Measurements from ENCODE around the gene TMED8. TPM values are rescaled to one million over a fixed set of nuclear protein-coding genes. Genes with fewer than 3 reads are reported as not detected.
"Not testable (repeated sequence)": the region's sequence is repeated elsewhere in the genome, so short reads cannot be mapped to it uniquely, and the experiment has no call there.

TMED8 gene, protein sequence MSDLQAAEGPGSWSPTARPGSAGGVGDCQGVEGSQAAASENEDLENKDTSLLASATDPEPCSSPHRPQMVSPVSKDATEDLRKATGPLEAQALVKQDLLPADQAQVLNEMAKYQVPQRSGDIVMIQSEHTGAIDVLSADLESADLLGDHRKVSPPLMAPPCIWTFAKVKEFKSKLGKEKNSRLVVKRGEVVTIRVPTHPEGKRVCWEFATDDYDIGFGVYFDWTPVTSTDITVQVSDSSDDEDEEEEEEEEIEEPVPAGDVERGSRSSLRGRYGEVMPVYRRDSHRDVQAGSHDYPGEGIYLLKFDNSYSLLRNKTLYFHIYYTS
- 15.3 TPM for total RNA-seq
- long read RNA-seq, full-length matches to known transcripts = 4 of 22 reads
- long read RNA-seq, partial matches to known transcripts = 0 of 22 reads
- long read RNA-seq, other reads (novel, unspliced or antisense) = 18 of 22 reads

DNA sequence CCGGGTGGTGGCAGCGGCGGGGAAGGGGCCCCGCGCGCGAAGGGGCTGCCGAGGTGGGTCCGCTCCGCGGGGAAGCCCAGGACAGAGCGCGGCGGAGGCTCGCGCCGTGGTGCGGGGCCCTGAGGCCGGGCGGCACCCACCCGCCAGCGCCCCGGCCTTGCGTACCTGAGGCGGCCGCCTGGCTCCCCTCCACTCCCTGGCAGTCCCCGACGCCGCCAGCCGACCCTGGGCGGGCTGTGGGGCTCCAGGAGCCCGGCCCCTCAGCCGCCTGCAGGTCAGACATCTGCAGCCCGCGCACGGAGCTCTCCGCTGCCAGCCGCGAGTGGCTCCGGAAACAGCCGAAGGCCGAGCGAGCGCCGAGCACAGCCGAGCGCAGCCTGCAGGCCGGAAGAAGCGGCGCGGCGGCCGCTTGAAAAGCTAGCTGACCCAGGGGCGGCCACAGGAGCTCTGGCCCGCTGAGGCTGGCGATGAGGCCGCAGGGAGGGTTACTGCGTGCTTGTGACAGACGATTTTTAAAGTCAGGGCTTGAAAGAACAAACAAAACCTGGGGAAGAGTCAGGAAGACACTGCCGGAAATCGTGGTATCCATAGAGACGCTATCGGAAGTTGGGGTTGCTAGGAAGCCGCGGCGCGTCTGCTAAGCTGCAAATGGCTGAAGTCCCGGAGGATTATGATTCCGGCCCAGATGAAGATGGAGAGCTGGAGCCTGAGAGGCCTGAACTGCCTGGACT is at the start of gene TMED8, which contains the start of gene SAMD15:
Gene TMED8 (minus strand): TSS at position 324 of the 731 bp plus-strand sequence. CDS start 41 bp downstream, at position 283.
Gene SAMD15 (plus strand): TSS at position 609 of the 731 bp plus-strand sequence. CDS start 40 bp downstream, at position 649.
- peak; percentile 95 for DNase-seq (ENCODE audit: low spot score)

DNA sequence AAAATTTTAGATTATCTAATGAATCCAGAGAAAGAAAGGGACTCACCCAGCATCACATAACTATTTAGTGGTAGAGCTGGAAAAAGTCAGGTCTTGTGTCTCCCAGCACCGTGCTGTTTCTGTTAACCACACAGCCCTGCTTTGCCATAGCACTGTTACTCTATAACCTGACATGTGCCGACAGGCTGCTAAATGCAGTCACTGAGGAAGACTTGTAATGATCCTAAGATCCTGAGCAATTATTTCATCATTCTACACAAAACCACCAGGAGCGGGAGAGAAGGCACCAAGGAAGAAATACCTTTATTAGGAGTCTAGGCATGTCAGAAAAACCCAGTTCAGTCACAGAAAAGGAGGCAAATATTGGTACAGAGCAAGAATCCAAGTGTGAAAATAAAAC is 49.5 kb upstream of the TMED8 start:
- no peak for DNase-seq (ENCODE audit: low spot score)

DNA sequence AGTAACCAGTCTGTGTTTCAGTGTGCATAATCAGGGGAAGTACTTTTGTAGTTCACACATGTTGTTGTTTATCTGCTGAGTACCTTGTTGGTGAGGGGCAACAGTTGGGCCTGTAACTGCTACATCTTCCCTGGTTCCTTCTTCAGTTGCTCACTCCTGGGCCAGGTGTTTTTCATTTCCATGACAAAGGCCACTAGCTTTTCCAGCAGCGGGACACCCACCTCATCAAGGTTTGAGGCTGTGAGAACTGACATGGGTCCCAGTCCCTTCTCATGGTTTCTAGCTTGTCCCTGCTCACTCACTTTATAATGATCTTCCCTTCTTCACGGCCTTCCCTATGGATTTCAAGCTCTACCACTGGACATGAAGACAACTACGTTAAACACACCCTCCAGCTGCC is 48.0 kb upstream of the TMED8 start:
- no peak for DNase-seq (ENCODE audit: low spot score)

DNA sequence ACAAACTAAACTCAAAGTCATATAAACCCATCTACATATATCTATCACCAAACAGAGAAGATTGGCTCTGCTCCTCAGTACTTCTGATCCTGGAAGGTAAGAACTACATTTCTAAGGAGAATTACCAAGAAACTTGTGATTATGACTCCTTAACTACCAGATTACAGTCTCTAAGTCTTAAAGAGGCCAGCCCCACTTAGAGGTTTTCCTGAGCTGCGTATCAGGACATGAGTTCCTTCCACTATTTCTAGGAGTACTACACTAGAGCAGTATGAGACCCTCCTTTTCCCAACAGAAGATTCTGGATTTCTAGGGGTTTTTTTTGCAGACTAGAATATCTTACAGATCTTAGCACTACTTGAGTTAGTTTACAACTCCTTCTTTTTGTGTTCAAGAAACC is 46.5 kb upstream of the TMED8 start, which contains the start of gene NOXRED1:
Gene NOXRED1 (minus strand): TSS at position 101 of the 400 bp plus-strand sequence. CDS start 634 bp downstream, outside the sequence.
- no peak for DNase-seq (ENCODE audit: low spot score)

DNA sequence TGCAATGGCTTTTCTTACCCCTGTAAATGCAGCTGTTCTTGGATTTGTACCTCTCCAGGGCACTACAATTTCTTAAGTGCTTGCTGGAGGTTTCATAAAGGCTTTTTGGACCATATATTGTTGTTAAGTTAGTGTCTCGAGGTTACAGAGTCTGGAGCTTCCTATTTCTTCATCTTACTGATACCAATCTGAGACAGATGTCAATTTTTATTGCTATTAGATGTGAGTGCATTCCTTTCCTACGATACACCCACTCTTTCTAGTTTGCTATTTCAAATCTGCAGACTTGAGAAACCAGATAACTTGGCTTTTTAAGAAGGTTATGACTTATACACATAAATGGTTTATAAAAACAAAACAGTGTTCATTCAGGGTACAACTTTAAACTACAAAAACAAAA is 44.3 kb upstream of the TMED8 start:
- DNase-seq (ENCODE audit: low spot score) = no peak

DNA sequence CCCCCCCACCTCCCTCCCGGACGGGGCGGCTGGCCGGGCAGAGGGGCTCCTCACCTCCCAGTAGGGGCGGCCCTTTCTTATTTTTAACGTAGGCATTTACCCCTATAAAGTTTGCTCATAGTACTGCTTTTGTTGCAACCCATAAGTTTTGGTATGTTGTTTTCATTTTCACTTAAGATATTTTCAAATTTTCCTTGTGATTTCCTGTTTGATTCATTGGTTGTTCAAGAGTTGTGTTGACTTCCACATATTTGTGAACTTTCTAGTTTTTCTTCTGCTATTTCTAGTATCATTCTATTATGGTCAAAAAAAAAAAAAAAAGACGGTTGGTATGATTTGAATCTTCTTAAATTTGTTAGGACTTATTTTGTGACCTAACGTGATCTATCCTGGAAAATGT is 39.9 kb upstream of the TMED8 start:
- no peak for DNase-seq (ENCODE audit: low spot score)

DNA sequence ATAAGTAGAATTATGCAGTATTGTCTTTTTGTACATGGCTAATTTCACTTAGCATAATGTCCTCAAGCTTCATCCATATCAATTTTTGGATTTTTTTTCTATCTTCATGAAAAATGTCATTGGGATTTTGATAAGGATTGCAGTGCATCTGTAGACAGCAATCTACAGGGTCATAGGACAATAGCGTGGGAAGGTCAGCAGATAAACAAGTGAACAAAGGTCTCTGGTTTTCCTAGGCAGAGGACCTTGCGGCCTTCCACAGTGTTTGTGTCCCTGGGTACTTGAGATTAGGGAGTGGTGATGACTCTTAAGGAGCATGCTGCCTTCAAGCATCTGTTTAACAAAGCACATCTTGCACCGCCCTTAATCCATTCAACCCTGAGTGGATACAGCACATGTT is 39.2 kb upstream of the TMED8 start:
- not testable (repeated sequence) for DNase-seq (ENCODE audit: low spot score)

DNA sequence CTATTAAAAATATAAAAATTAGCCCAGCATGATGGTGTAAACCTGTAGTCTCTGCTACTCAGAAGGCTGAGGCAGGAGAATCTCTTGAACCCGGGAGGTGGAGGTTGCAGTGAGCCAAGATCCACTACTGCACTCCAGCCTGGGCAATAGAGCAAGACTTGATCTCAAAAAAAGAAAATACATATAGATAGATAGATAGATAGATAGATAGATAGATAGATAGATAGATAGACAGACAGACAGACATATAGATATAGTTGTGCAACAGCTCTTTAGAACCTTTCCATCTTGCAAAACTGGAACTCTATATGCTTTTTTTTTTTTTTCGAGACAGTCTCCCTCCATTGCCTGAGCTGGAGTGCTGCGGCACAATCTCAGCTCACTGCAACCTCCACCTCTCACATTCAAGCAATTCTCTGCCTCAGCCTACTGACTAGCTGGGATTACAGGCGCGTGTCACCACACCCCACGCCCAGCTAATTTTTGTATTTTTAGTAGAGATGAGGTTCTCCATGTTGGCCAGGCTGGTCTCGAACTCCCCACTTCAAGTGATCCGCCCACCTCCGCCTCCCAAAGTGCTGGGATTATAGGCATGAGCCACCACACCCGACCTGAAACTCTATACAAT is 38.6 kb upstream of the TMED8 start:
- DNase-seq (ENCODE audit: low spot score) = not testable (repeated sequence)

DNA sequence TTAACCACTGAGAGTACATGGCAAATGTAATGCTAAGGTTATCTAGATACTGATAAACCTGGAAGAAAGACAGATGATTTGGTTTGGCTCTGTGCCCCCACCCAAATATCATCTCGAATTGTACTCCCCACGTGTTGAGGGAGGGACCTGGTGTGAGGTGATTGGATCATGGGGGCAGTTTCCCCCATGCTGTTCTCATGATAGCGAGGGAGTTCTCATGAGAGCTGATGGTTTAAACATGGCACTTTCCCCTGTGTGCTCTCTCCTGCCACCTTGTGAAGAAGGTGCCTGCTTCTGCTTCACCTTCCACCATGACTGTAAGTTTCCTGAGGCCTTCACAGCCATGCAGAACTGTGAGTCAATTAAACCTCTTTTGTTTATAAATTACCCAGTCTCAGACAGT is 32.2 kb upstream of the TMED8 start:
- DNase-seq (ENCODE audit: low spot score) = no peak

DNA sequence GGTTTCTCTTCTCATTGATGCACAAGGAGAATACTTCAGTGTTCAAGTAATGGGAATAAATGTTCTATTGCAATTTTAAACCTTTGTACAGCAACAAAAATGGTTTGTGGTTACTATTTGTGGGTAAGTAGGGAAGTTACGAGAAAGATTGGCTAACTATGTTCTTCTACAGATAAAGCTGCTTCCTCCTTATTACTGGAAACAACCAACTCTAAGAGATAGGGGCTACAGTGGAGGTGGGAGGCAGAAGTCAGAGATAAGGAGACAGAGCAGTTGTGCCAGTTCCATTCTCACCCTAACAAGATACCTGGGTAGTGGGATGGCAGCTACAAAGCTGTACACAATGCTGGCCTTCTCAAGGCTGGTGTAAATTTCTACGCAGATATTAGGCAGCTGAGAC is 30.3 kb upstream of the TMED8 start:
- DNase-seq (ENCODE audit: low spot score) = no peak

DNA sequence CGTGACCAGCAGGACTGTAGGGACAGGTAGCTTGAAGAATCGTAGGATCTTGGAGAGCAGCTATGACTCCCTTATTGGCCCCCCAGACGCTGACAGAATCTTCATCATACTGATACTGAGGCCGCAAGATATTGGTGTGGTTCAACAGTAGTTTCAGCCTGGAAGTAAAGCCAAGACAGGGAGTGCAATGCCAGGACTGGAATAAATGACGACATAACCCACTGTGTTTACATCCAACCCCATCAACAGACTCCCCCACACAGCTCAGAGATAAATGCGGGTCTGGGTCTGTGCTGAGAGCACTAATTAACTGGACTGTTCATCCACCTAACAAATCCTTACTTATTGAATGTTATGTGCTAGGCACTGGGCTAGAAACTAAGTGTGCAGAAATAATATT is 29.8 kb upstream of the TMED8 start:
- no peak for DNase-seq (ENCODE audit: low spot score)

DNA sequence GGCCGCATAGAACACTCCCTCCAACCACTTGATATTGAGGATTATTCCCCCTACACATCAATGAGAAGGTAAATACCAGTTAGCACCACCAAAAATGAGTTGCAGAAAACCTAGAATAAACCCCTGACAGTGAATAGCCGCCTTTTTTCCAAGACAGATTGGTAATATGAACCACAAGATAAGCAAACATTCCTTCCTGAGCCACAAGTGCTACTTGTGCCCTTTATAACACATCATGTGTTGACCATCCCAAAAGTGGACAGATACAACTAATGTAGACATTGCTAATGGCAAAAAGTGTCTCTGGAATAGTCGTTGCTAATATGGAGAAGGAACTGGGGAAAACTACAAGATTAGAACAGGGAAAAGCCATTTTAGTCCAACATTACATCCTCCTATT is 29.2 kb upstream of the TMED8 start:
- no peak for DNase-seq (ENCODE audit: low spot score)

DNA sequence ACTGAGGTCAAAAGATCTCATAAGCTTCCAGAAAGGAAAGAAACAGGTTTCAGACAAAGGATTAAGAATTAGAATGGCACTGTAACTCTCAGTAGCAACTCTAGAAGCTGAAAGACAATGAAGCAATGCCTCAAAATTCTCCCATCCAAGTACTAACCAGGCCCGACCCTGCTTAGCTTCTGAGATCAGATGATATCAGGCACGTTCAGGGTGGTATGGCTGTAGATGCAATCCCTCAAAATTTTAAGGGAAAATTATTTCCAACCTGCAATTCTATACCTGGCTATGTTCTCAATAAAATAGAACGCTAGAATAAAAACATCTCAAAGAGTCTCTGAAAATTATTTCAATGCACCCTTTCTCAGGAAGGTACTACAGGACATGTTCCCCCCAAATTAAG is 26.9 kb upstream of the TMED8 start:
- DNase-seq (ENCODE audit: low spot score) = no peak

DNA sequence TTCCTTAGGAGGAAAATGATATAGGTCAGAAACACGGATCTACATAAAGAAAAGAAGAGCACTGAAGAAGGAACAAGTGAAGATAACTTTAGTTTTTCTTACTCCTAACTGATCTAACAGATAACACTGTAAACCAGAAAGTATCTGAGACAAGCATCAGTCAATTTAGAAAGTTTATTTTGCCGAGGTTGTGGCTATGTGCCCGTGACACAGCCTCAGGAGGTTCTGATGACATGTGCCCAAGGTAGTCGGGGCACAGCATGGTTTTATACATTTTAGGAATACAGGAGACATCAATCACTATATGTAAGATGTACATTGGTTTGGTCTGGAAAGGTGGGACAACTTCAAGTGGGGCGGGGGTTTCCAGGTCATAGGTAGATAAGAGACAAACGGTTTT is 23.3 kb upstream of the TMED8 start:
- DNase-seq (ENCODE audit: low spot score) = no peak

DNA sequence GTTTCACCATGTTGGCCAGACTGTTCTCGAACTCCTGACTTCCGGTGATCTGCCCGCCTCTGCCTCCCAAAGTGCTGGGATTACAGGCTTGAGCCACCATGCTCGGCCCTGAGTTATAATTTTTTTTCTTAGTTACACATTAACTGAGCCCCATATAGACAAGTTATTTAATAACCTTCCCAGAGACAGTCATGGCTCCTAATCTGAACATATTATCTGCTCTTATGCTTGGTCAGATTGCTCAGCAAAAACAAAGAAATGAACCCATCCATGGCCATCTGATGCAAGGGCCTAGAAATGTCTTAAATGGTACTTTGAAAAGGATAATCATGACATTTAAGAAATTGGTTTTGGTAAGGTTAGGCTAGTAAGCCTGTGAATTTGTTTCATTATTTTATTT is 13.3 kb upstream of the TMED8 start:
- DNase-seq (ENCODE audit: low spot score) = no peak

DNA sequence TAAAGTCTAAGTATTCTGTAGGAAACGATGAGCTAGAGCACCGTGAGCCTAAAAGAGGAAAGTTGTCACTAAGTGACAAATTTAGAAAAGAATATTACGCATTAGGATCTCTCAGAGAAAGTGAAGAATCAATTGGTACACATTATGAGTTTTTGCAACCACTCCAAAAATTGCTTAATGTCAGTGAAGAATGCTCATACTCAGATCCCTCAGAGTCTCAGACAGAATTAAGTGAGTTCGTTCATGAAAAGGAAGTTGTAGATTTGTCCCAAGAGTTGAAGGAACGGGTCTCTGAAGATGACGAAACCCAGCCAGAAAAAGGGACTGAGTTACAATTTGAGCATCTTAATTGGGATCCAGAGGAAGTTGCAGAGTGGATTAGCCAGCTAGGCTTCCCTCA is 1.8 kb upstream of the TMED8 start:
- DNase-seq (ENCODE audit: low spot score) = no peak

DNA sequence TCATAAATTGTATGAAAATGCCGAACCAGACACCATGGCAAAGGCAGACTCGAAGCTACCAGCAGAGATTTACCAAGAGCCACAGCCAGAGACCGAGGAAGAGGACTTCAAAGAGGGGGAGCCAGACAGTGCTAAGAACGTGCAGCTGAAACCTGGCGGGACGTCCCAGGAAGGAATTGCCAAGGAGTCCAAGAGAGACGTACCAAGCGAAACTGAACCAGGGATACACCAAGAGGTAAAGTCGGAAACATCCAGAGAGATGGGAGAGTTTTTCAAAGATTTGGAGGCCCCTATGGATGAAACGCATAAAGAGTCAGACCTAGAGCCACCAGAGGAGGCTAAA is 579 bp upstream of the TMED8 start:
- DNase-seq (ENCODE audit: low spot score) = no peak

DNA sequence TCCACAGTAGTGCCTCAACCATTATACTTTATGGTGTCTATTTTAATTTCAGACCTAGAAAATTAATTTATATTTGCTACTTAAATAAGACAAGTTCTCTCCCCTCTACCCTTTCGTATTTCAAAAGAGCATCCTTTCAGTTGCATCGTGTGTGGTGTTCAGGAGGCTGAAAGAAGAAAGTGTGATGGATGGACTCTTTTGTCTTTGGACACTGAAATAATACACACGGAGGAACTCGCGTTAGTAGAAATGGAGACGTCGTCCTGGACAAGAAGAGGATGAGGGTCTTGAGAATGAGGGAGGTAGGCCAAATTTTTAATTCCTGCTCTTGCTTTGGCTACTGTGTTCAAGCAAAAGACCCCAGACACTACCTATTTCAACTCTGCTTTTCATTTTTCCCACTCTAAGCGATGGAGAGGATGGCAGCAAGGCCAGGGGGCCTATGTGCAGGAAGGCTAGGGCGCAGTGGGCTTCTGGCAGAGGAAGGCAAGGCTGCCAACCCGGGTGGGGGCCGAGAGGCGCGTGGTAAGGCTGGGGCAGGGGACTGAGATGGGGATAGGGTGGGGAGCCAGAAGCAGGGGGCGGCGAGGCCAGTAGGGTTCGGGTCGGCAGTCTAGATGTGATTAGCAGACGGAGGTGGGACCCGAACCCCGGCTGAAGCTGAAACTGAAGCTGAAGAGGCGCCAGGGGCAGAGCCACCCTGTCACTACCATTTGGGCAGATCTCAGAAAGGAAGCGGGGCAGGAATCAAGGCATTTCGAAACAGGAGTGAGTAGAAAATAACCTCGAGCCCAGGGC is 722 bp downstream of the TMED8 start:
- no peak for DNase-seq (ENCODE audit: low spot score)

DNA sequence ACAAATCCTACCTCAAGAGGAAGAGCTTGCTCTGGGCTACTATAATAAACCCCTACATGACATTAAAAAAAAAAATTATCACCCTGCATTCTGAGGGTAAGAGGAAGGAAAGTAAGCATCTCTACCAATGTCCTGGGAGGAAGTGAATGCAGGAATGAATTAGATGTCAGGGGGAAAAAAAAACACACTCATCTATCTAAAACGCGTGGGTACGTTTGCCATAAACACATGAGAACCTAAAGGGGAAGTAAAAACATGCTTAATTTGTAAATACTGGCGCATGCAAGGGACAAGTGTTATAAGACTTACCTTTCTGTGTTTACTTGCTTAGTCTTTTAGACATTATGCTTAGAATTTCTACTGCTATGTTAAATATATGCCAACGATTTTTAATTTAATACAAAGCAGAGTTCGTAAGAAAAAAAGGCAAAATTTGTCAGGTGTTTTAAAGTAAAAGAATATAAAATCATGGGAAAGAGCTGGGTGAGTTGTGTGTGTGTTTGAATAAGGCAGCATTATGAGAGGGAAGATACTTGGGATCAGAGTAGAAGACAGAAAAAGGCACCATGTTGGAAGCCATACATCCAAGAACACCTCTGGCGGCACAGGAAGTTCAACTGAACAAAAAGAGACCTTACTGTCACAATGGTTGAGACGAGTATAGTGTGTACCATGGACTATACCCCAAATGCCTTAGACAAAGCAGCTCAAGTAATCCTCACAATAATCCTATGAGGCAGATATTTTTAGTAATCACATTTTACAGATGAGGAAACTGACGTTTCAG is 1.5 kb downstream of the TMED8 start:
- no peak for DNase-seq (ENCODE audit: low spot score)

DNA sequence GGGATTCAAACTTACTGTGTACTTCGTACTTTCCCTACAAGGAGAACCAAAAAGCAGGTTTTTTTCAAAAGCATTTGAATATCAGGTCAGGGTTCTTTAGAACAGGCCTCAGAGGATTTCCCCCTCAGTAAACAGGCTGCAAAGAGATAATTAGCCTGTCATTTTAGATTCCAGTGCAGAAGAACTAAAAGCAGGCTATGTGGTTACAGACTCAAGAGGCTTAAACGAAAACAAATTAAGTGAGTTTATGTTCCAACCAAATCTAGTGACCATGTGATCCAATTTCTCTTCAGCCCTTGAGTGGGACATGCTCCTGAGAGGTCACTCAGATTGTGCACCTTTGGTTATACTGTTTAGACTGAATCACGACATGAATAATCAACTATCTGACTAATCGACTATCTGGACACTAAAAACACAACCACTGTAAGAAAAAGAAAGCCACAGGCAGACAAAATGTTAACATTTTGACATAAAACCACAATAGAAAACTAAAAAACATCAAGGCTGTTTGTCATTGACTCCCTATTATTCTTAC is 4.5 kb downstream of the TMED8 start:
- no peak for DNase-seq (ENCODE audit: low spot score)

Data from mesenteric fat pad (tissue), 1 donor.